Left lung (tissue), 10 donors: ENCODE data around the gene TMTC2. TPM values are rescaled to one million over a fixed set of nuclear protein-coding genes. Genes with fewer than 3 reads are reported as not detected.

Source experiments
- ATAC-seq: fragments of 200-7000 bp; cut with Tn5 transposase; one replicate; pipeline ENCODE4 v1.9.1; 2020; ENCODE audit warnings: moderate library complexity
- DNase-seq, 4 donors: peaks; one replicate each; pipeline ENCODE4 v3.0.0-alpha.2; 2013 to 2020
- H3K27ac ChIP-seq, 2 donors: fragments of 200-600 bp; sonication (generic) in 1 of 2; one replicate each; pipeline versions ENCODE4 v1.5.0 to v1.8.0; 2020 to 2021
- H3K27me3 ChIP-seq, 2 donors: fragments of 200-600 bp; sonication (generic) in 1 of 2; one replicate each; pipeline versions ENCODE4 v1.5.0 to v1.8.0; 2020 to 2021
- H3K36me3 ChIP-seq, 2 donors: fragments of 200-600 bp; sonication (generic) in 1 of 2; one replicate each; pipeline versions ENCODE4 v1.5.0 to v1.8.0; 2020 to 2021
- H3K4me1 ChIP-seq, 2 donors: fragments of 200-600 bp; one replicate each; pipeline ENCODE4 v1.8.0; 2021
- H3K4me3 ChIP-seq, 2 donors: fragments of 200-600 bp; sonication (generic) in 1 of 2; one replicate each; pipeline versions ENCODE4 v1.5.0 to v1.8.0; 2020 to 2021; ENCODE audit warnings: mild to moderate bottlenecking in 1 of 2
- H3K9me3 ChIP-seq, 2 donors: fragments of 200-600 bp; sonication (generic) in 1 of 2; one replicate each; pipeline versions ENCODE4 v1.5.0 to v1.8.0; 2020 to 2021
- CTCF ChIP-seq, 2 donors: fragments of 200-600 bp; sonication (generic) in 1 of 2; IDR thresholded peaks; one replicate each; pipeline versions ENCODE4 v1.5.0 to v1.8.0; 2021; ENCODE audit warnings: antibody characterized with exemption in 2 of 2
- intact Hi-C, 2 donors: fragments of 100-400 bp; cut with DNase I; formaldehyde crosslinking; loops; one replicate each; pipeline versions ENCODE4 v1.11.2 to v1.14.2; 2022
- polyA plus RNA-seq, 6 donors: library from polyadenylated mRNA; unstranded; fragments of 120-200 nt; gene quantifications; one replicate each; pipeline ENCODE4 v1.2.1, GENCODE V29; 2013; ENCODE audit not compliant: insufficient read length in 6 of 6
- total RNA-seq, 2 donors: library from RNA; stranded (reverse); fragmentation: NEBNext Ultra II Directional; extraction: Animal tissue kit (Norgen Biotek cat#: 25700); gene quantifications; one replicate each; pipeline ENCODE4 v1.2.1, GENCODE V29; 2021
- donor health status: DM: no; HTN: yes; CAD: no.
- donor health status: DM: no; HTN: no; CAD: no.

The TMTC2 gene
- total and polyA plus RNA-seq, 8 donors, result 17.2 to 46.1 (median 39.3) TPM

GRCh38 chr12:82955043-82955442 lies 268.3 kb downstream of the TMTC2 start:
- intact Hi-C loops, result no loop called here
- TF ChIP-seq CTCF (IDR thresholded peaks at IDR 0.05), result no peak
- Histone ChIP-seq H3K9me3 (no peaks in the 10 kb centered on the region), H3K27ac (no peak overlapping the region), H3K36me3 (no peaks in the 10 kb centered on the region), H3K27me3 (no peaks in the 10 kb centered on the region), H3K4me3 (no peak overlapping the region), H3K4me1 (no peaks in the 10 kb centered on the region)
- ATAC-seq, result peak; percentile 37
- no peak for DNase-seq

- no peak for TF ChIP-seq CTCF (IDR thresholded peaks at IDR 0.05)
- no peak for DNase-seq
- H3K4me1 ChIP-seq, result no peaks in the 10 kb centered on the region
- H3K9me3 ChIP-seq, result no peaks in the 10 kb centered on the region
- H3K36me3 ChIP-seq, result no peaks in the 10 kb centered on the region
- H3K27ac ChIP-seq, result no peak overlapping the region
- H3K27me3 ChIP-seq, result no peaks in the 10 kb centered on the region
- no peak overlapping the region for H3K4me3 ChIP-seq
- intact Hi-C loops, result no loop called here
- ATAC-seq, result no peak
These were observed 272.3 kb downstream of the TMTC2 start for GRCh38 chr12:82958966-82959365.

- no peak overlapping the region for H3K27ac ChIP-seq
- H3K9me3 ChIP-seq, result no peaks in the 10 kb centered on the region
- H3K27me3 ChIP-seq, result no peaks in the 10 kb centered on the region
- TF ChIP-seq CTCF (IDR thresholded peaks at IDR 0.05), result no peak
- DNase-seq (no peak), ATAC-seq (no peak)
- H3K36me3 ChIP-seq, result no peaks in the 10 kb centered on the region
- no peak overlapping the region for H3K4me3 ChIP-seq
- H3K4me1 ChIP-seq, result no peaks in the 10 kb centered on the region
- intact Hi-C loops, result no loop called here
These were observed 273.1 kb downstream of the TMTC2 start for GRCh38 chr12:82959821-82960220.

GRCh38 chr12:82961835-82962234 lies 275.1 kb downstream of the TMTC2 start:
- ATAC-seq, result no peak
- no peak for TF ChIP-seq CTCF (IDR thresholded peaks at IDR 0.05)
- no peak overlapping the region for H3K27ac ChIP-seq
- no peaks in the 10 kb centered on the region for H3K9me3 ChIP-seq
- intact Hi-C loops, result no loop called here
- H3K36me3 ChIP-seq, result no peaks in the 10 kb centered on the region
- DNase-seq, result no peak
- peaks cover 0 to 7% of the 10 kb centered on the region in 2 donors for H3K4me1 ChIP-seq
- no peak overlapping the region for H3K4me3 ChIP-seq
- no peaks in the 10 kb centered on the region for H3K27me3 ChIP-seq

- intact Hi-C loops, result no loop called here
- Histone ChIP-seq H3K9me3 (no peaks in the 10 kb centered on the region), H3K4me1 (peaks cover 0 to 11% of the 10 kb centered on the region in 2 donors), H3K36me3 (no peaks in the 10 kb centered on the region), H3K27ac (no peak overlapping the region), H3K4me3 (no peak overlapping the region), H3K27me3 (no peaks in the 10 kb centered on the region)
- DNase-seq, result peak in 1 of 4 donors; percentile 7
- no peak for ATAC-seq
- TF ChIP-seq CTCF (IDR thresholded peaks at IDR 0.05), result no peak
These were observed 277.2 kb downstream of the TMTC2 start for GRCh38 chr12:82963956-82964355.
